ENCODE measurements around the gene NCR3LG1. TPM values are rescaled to one million over a fixed set of nuclear protein-coding genes. Genes with fewer than 3 reads are reported as not detected.

The NCR3LG1 gene
- polyA plus RNA-seq (2013, experiment 1 of 2): 9.6 TPM
- 9.0 TPM for polyA plus RNA-seq (2013, experiment 2 of 2)

GRCh38 chr11:17351510-17352176 is at the start of gene NCR3LG1:
NCR3LG1 (plus strand) TSS chr11:17351800; CDS start chr11:17351970, 170 bp downstream.
- under 1% methylated on average over 60 of the region's 61 CpGs for WGBS
- peak within 1 kb of the TSS in 1 of 2 experiments; percentile 29 for H3K4ac ChIP-seq (ENCODE audit: low read depth in 1 of 2, low read length in 2 of 2)
- H3K4me2 ChIP-seq (ENCODE audit: low read length, poor library complexity, severe bottlenecking): peak within 1 kb of the TSS; percentile 96
- H2BK15ac ChIP-seq (ENCODE audit: low read depth, poor library complexity, severe bottlenecking): peak within 1 kb of the TSS; percentile 73
- H3K9ac ChIP-seq (ENCODE audit: low read length): peak within 1 kb of the TSS; percentile 94
- H3K9me3 ChIP-seq (ENCODE audit: control insufficient read depth, low read length): no peaks in the 10 kb centered on the region
- no peaks in the 10 kb centered on the region for H3K27me3 ChIP-seq (ENCODE audit: control insufficient read depth in 1 of 2, insufficient read depth in 1 of 2, low read length in 2 of 2)
- H3K36me3 ChIP-seq (ENCODE audit: control insufficient read depth in 1 of 2, insufficient read depth in 2 of 2, low read depth in 1 of 2, low read length in 2 of 2): peaks cover 0 to 2% of the 10 kb centered on the region in 2 experiments
- no peak within 1 kb of the TSS for H3K14ac ChIP-seq (ENCODE audit: low read length in 2 of 2)
- peak within 1 kb of the TSS; percentile 45 to 50 for H3K18ac ChIP-seq (ENCODE audit: low read depth in 1 of 2, low read length in 2 of 2)
- H3K79me1 ChIP-seq (replicated peaks; ENCODE audit: low read length, poor library complexity, severe bottlenecking): peaks cover 2% of the 10 kb centered on the region
- peak within 1 kb of the TSS in 1 of 2 experiments; percentile 61 for H2BK12ac ChIP-seq (ENCODE audit: low read length in 2 of 2)
- H2BK5ac ChIP-seq (ENCODE audit: low read depth, low read length, poor library complexity, severe bottlenecking): no peak within 1 kb of the TSS
- H4K8ac ChIP-seq (ENCODE audit: low read length): peak within 1 kb of the TSS; percentile 76
- H3K27ac ChIP-seq (ENCODE audit: low read length, poor library complexity, severe bottlenecking): no peak within 1 kb of the TSS
- H2AK5ac ChIP-seq (ENCODE audit: low read length, severe bottlenecking): no peak within 1 kb of the TSS
- H2AFZ ChIP-seq (ENCODE audit: low read depth, low read length): peak within 1 kb of the TSS; percentile 6
- no peak within 1 kb of the TSS for H4K91ac ChIP-seq (ENCODE audit: low read length)
- peaks cover 10% of the 10 kb centered on the region for H3K4me1 ChIP-seq (ENCODE audit: control insufficient read depth, insufficient read depth, low read depth, low read length)
- H2BK120ac ChIP-seq (ENCODE audit: low read depth, low read length): no peak within 1 kb of the TSS
- H3K23ac ChIP-seq (ENCODE audit: low read length in 2 of 2): no peak within 1 kb of the TSS
- peak; percentile 94 for DNase-seq
- peak within 1 kb of the TSS; percentile 58 to 84 for H3K4me3 ChIP-seq (ENCODE audit: insufficient read depth in 1 of 2, low read depth in 1 of 2, low read length in 2 of 2)

GRCh38 chr11:17313349-17314231 is 38.0 kb upstream of the NCR3LG1 start:
- no peaks in the 10 kb centered on the region for H3K9me3 ChIP-seq (ENCODE audit: control insufficient read depth, low read length)
- peak overlapping the region in 1 of 2 experiments; percentile 20 for H3K4me3 ChIP-seq (ENCODE audit: insufficient read depth in 1 of 2, low read depth in 1 of 2, low read length in 2 of 2)
- H2AK5ac ChIP-seq (ENCODE audit: low read length, severe bottlenecking): no peak overlapping the region
- WGBS: 98% methylated on average over 8 of the region's 8 CpGs
- no peak overlapping the region for H3K14ac ChIP-seq (ENCODE audit: low read length in 2 of 2)
- H2BK5ac ChIP-seq (ENCODE audit: low read depth, low read length, poor library complexity, severe bottlenecking): no peak overlapping the region
- H3K18ac ChIP-seq (ENCODE audit: low read depth in 1 of 2, low read length in 2 of 2): peak overlapping the region in 1 of 2 experiments; percentile 87
- H3K36me3 ChIP-seq (ENCODE audit: control insufficient read depth in 1 of 2, insufficient read depth in 2 of 2, low read depth in 1 of 2, low read length in 2 of 2): peaks cover 0 to 29% of the 10 kb centered on the region in 2 experiments
- DNase-seq: no peak
- H3K4ac ChIP-seq (ENCODE audit: low read depth in 1 of 2, low read length in 2 of 2): no peak overlapping the region
- H4K8ac ChIP-seq (ENCODE audit: low read length): peak overlapping the region; percentile 82
- H2AFZ ChIP-seq (ENCODE audit: low read depth, low read length): no peak overlapping the region
- no peak overlapping the region for H2BK15ac ChIP-seq (ENCODE audit: low read depth, poor library complexity, severe bottlenecking)
- no peak overlapping the region for H3K4me2 ChIP-seq (ENCODE audit: low read length, poor library complexity, severe bottlenecking)
- H3K79me1 ChIP-seq (replicated peaks; ENCODE audit: low read length, poor library complexity, severe bottlenecking): no peaks in the 10 kb centered on the region
- no peaks in the 10 kb centered on the region for H3K27me3 ChIP-seq (ENCODE audit: control insufficient read depth in 1 of 2, insufficient read depth in 1 of 2, low read length in 2 of 2)
- H3K23ac ChIP-seq (ENCODE audit: low read length in 2 of 2): no peak overlapping the region
- H3K9ac ChIP-seq (ENCODE audit: low read length): peak overlapping the region; percentile 69
- H4K91ac ChIP-seq (ENCODE audit: low read length): peak overlapping the region; percentile 75
- H3K27ac ChIP-seq (ENCODE audit: low read length, poor library complexity, severe bottlenecking): peak overlapping the region; percentile 25
- H2BK120ac ChIP-seq (ENCODE audit: low read depth, low read length): peak overlapping the region; percentile 34
- no peak overlapping the region for H2BK12ac ChIP-seq (ENCODE audit: low read length in 2 of 2)
- no peaks in the 10 kb centered on the region for H3K4me1 ChIP-seq (ENCODE audit: control insufficient read depth, insufficient read depth, low read depth, low read length)

- WGBS: 35% methylated on average over 1 of the region's 1 CpG
- no peaks in the 10 kb centered on the region for H3K9me3 ChIP-seq (ENCODE audit: control insufficient read depth, low read length)
- peak overlapping the region in 1 of 2 experiments; percentile 20 for H3K4me3 ChIP-seq (ENCODE audit: insufficient read depth in 1 of 2, low read depth in 1 of 2, low read length in 2 of 2)
- H4K91ac ChIP-seq (ENCODE audit: low read length): no peak overlapping the region
- peak overlapping the region; percentile 25 for H3K27ac ChIP-seq (ENCODE audit: low read length, poor library complexity, severe bottlenecking)
- H2AK5ac ChIP-seq (ENCODE audit: low read length, severe bottlenecking): no peak overlapping the region
- H2BK120ac ChIP-seq (ENCODE audit: low read depth, low read length): no peak overlapping the region
- H3K36me3 ChIP-seq (ENCODE audit: control insufficient read depth in 1 of 2, insufficient read depth in 2 of 2, low read depth in 1 of 2, low read length in 2 of 2): peaks cover 0 to 32% of the 10 kb centered on the region in 2 experiments
- no peak overlapping the region for H4K8ac ChIP-seq (ENCODE audit: low read length)
- H3K14ac ChIP-seq (ENCODE audit: low read length in 2 of 2): no peak overlapping the region
- no peaks in the 10 kb centered on the region for H3K79me1 ChIP-seq (replicated peaks; ENCODE audit: low read length, poor library complexity, severe bottlenecking)
- no peak overlapping the region for H3K4me2 ChIP-seq (ENCODE audit: low read length, poor library complexity, severe bottlenecking)
- peak; percentile 85 for DNase-seq
- H3K27me3 ChIP-seq (ENCODE audit: control insufficient read depth in 1 of 2, insufficient read depth in 1 of 2, low read length in 2 of 2): no peaks in the 10 kb centered on the region
- no peak overlapping the region for H2BK5ac ChIP-seq (ENCODE audit: low read depth, low read length, poor library complexity, severe bottlenecking)
- no peak overlapping the region for H3K18ac ChIP-seq (ENCODE audit: low read depth in 1 of 2, low read length in 2 of 2)
- no peak overlapping the region for H2AFZ ChIP-seq (ENCODE audit: low read depth, low read length)
- H3K4me1 ChIP-seq (ENCODE audit: control insufficient read depth, insufficient read depth, low read depth, low read length): no peaks in the 10 kb centered on the region
- peak overlapping the region; percentile 69 for H3K9ac ChIP-seq (ENCODE audit: low read length)
- H2BK15ac ChIP-seq (ENCODE audit: low read depth, poor library complexity, severe bottlenecking): no peak overlapping the region
- no peak overlapping the region for H2BK12ac ChIP-seq (ENCODE audit: low read length in 2 of 2)
- H3K4ac ChIP-seq (ENCODE audit: low read depth in 1 of 2, low read length in 2 of 2): no peak overlapping the region
- H3K23ac ChIP-seq (ENCODE audit: low read length in 2 of 2): no peak overlapping the region
Measured at GRCh38 chr11:17314232-17314547, 37.4 kb upstream of the NCR3LG1 start.

- Histone ChIP-seq H2BK120ac (ENCODE audit: low read depth, low read length) (no peak overlapping the region), H3K36me3 (ENCODE audit: control insufficient read depth in 1 of 2, insufficient read depth in 2 of 2, low read depth in 1 of 2, low read length in 2 of 2) (peaks cover 0 to 33% of the 10 kb centered on the region in 2 experiments), H4K8ac (ENCODE audit: low read length) (no peak overlapping the region), H3K4me3 (ENCODE audit: insufficient read depth in 1 of 2, low read depth in 1 of 2, low read length in 2 of 2) (no peak overlapping the region), H2BK12ac (ENCODE audit: low read length in 2 of 2) (no peak overlapping the region), H2AK5ac (ENCODE audit: low read length, severe bottlenecking) (no peak overlapping the region), H3K23ac (ENCODE audit: low read length in 2 of 2) (no peak overlapping the region), H3K79me1 (replicated peaks; ENCODE audit: low read length, poor library complexity, severe bottlenecking) (no peaks in the 10 kb centered on the region), H3K4me1 (ENCODE audit: control insufficient read depth, insufficient read depth, low read depth, low read length) (no peaks in the 10 kb centered on the region), H3K27me3 (ENCODE audit: control insufficient read depth in 1 of 2, insufficient read depth in 1 of 2, low read length in 2 of 2) (no peaks in the 10 kb centered on the region), H3K4me2 (ENCODE audit: low read length, poor library complexity, severe bottlenecking) (no peak overlapping the region), H3K9me3 (ENCODE audit: control insufficient read depth, low read length) (no peaks in the 10 kb centered on the region), H3K14ac (ENCODE audit: low read length in 2 of 2) (no peak overlapping the region), H3K4ac (ENCODE audit: low read depth in 1 of 2, low read length in 2 of 2) (no peak overlapping the region), H3K18ac (ENCODE audit: low read depth in 1 of 2, low read length in 2 of 2) (no peak overlapping the region), H2BK5ac (ENCODE audit: low read depth, low read length, poor library complexity, severe bottlenecking) (no peak overlapping the region), H3K27ac (ENCODE audit: low read length, poor library complexity, severe bottlenecking) (no peak overlapping the region), H4K91ac (ENCODE audit: low read length) (no peak overlapping the region), H2BK15ac (ENCODE audit: low read depth, poor library complexity, severe bottlenecking) (no peak overlapping the region), H3K9ac (ENCODE audit: low read length) (peak overlapping the region; percentile 69), H2AFZ (ENCODE audit: low read depth, low read length) (no peak overlapping the region)
- no CpG with 5 or more reads among the region's 1 CpG for WGBS
- no peak for DNase-seq
Measured at GRCh38 chr11:17314904-17315426, 36.6 kb upstream of the NCR3LG1 start.

Data from mesenchymal stem cell (in vitro differentiated cells and primary cell).